Duodenal mucosa (tissue), 2 donors: ENCODE results near the gene MCM3AP.

Experiments
- H3K27ac ChIP-seq: one replicate; pipeline ENCODE4 v1.7.0; 2013; ENCODE audit warnings: low read depth, low read length
- H3K27me3 ChIP-seq, 2 donors: one replicate each; pipeline ENCODE4 v1.7.0; 2013; ENCODE audit warnings: low read length in 2 of 2, control low read depth in 1 of 2; ENCODE audit not compliant: insufficient read depth in 2 of 2, control insufficient read depth in 1 of 2
- H3K36me3 ChIP-seq, 2 donors: one replicate each; pipeline ENCODE4 v1.7.0; 2013; ENCODE audit warnings: low read length in 2 of 2, control low read depth in 1 of 2; ENCODE audit not compliant: insufficient read depth in 2 of 2, control insufficient read depth in 1 of 2
- H3K4me1 ChIP-seq, 2 donors: one replicate each; pipeline ENCODE4 v1.7.0; 2013; ENCODE audit warnings: low read length in 2 of 2, control low read depth in 1 of 2; ENCODE audit not compliant: insufficient read depth in 2 of 2, control insufficient read depth in 1 of 2
- H3K4me3 ChIP-seq, 2 donors: one replicate each; pipeline ENCODE4 v1.7.0; 2013; ENCODE audit warnings: low read length in 2 of 2, low read depth in 1 of 2
- H3K9ac ChIP-seq, 2 donors: one replicate each; pipeline ENCODE4 v1.7.0; 2013; ENCODE audit warnings: low read length in 2 of 2, low read depth in 1 of 2
- H3K9me3 ChIP-seq, 2 donors: one replicate each; pipeline ENCODE4 v1.7.0; 2013; ENCODE audit warnings: low read length in 2 of 2, control low read depth in 1 of 2; ENCODE audit not compliant: control insufficient read depth in 1 of 2

MCM3AP gene

DNA sequence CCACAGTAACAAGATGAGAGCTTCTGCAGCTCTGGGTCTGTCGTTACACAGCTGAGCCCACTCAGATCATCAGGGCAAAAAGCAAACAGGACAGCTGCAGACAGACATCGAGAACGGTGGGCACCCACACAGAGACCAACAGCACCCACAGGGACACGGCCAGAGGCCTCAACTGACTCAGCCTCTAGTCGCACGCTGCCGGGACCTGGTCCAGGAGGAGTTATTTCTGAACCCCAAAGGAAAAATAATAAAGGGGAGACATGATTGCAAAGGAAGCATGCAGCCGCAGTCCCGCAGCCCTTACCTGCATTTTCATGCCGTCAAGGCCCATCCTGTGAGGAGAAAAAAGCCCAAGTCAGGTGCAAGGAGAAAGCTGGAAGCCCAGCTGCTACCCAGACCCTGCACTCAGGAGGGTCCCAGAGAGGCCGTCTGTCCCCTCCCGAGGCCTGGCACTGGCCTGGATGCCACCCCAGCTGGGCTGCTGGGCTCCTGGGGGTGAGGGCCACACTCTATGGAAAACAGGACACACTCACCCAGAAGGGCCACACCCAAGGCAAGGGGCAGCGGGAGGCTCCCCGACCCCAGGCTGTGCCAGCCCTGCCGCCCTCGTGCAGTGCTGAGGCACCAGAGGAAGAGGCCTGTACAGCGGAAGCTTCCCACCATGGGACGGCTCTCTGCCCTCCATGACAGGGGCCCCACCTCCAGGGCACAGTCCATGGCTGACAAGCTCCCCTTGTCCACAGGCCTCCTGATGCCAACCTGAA lies 72.5 kb downstream of the MCM3AP start:
- H3K27me3 ChIP-seq, result no peaks in the 10 kb centered on the region
- no peaks in the 10 kb centered on the region for H3K4me1 ChIP-seq
- H3K9ac ChIP-seq, result no peak overlapping the region
- no peak overlapping the region for H3K27ac ChIP-seq
- H3K9me3 ChIP-seq, result no peaks in the 10 kb centered on the region
- H3K4me3 ChIP-seq, result no peak overlapping the region
- peaks cover 3 to 63% of the 10 kb centered on the region in 2 donors for H3K36me3 ChIP-seq

DNA sequence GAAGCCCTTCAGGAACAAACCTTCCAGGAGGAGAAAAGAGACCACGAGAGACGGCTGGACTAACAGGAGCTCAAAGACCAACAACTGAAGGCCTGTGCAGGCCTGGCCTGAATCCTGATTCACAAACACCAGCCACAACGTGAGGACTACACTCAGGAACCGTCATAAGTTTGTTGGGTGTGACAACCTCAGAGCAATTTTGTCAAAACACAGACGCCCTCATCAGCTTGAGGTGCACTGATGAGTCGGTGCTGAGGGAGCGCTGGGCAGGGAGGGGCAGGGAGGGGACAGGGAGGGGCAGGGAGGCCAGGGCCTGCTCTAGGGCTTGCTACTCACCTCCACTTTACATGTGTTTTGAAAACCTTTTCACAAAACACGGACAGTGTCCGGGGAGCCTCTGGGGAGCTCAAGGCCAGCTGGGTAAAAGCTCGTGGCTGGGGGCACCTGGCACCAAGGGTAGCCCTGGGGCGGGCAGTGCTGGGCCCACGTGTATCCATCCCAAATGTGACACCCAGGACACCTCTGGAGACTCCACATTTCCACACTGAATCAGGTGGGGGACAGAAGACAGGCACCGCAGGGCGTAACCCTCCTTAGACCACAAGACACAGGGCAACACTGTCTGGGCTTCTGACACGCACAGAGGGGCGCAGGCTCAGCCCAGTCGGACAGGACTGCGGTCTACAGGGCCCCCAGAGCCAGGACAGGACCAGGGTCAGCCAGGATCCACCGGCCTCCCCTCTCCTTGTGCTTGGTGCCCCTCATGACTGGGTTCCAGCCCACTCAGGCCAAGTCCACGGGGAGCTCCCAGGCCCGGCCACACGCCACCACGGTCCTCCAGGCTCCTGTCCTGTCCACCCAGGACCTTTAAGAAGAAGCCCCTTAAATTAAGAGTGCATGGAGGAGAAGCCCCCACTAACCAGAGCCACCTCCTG lies 73.4 kb downstream of the MCM3AP start:
- H3K27ac ChIP-seq, result no peak overlapping the region

DNA sequence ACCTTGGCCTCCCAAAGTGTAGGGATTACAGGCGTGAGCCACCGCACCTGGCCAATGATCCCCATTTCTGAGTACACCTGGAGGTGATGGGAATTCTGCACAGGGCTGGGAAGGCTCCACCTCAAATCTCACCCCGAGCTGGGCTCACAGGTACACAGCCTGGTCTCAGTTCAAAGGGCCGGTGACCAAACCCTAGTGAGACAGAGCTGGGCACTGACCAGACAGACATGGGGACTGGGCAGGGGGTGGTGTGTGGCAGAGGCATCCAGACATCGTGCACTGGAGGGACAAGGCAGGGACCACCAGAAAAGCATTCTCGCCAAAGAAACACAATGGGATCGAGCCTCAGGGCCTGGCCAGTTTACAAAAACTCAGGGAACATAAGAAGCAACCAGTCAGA lies 74.0 kb downstream of the MCM3AP start:
- Histone ChIP-seq H3K27ac (no peak overlapping the region), H3K4me3 (no peak overlapping the region), H3K36me3 (peaks cover 3 to 76% of the 10 kb centered on the region in 2 donors), H3K27me3 (no peaks in the 10 kb centered on the region), H3K9ac (no peak overlapping the region), H3K4me1 (no peaks in the 10 kb centered on the region), H3K9me3 (no peaks in the 10 kb centered on the region)

More for the DNA sequence above, 73.4 kb downstream of the MCM3AP start:
- Histone ChIP-seq H3K4me1 (no peaks in the 10 kb centered on the region), H3K9me3 (no peaks in the 10 kb centered on the region), H3K4me3 (no peak overlapping the region), H3K27me3 (no peaks in the 10 kb centered on the region), H3K36me3 (peaks cover 3 to 71% of the 10 kb centered on the region in 2 donors), H3K9ac (no peak overlapping the region)

DNA sequence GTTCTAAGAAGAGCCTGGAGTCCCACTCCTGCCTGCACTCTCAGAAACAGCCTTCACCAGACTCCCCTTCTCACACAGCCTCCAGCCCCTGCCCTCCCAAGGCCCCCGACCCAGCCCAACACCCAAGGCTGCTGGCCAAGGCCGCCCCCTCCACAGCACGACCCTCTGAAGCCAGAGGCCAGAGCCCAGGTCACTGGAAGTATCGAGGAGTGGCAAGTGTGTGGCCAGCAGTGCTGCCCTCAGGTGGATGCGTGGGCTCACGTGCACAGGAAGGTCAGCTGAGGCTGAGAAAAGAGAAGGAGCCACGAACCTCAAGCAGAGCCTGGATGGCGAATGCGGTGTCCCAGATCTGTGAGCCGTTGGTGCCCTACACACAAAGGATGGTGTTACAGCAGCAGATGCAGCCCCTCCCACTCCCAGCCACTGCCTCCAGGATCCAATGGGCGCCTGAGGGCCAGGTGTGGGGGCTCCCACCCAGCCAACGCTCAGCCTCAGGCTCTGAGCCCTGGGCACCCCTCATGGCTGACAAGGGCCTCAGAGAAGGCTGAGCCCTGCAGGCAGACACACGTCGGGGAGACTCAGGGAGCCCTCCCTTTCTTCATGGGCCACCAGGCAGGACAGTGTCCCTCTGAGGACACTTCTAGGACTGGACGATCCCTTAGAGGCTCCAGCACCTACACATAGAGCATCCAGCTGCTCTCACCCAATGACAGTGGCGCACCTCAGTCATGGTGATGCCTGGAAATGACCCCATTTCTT lies 74.9 kb downstream of the MCM3AP start:
- Histone ChIP-seq H3K36me3 (peaks cover 7 to 77% of the 10 kb centered on the region in 2 donors), H3K9me3 (no peaks in the 10 kb centered on the region), H3K4me1 (no peaks in the 10 kb centered on the region), H3K27ac (no peak overlapping the region), H3K4me3 (no peak overlapping the region), H3K27me3 (no peaks in the 10 kb centered on the region), H3K9ac (no peak overlapping the region)

DNA sequence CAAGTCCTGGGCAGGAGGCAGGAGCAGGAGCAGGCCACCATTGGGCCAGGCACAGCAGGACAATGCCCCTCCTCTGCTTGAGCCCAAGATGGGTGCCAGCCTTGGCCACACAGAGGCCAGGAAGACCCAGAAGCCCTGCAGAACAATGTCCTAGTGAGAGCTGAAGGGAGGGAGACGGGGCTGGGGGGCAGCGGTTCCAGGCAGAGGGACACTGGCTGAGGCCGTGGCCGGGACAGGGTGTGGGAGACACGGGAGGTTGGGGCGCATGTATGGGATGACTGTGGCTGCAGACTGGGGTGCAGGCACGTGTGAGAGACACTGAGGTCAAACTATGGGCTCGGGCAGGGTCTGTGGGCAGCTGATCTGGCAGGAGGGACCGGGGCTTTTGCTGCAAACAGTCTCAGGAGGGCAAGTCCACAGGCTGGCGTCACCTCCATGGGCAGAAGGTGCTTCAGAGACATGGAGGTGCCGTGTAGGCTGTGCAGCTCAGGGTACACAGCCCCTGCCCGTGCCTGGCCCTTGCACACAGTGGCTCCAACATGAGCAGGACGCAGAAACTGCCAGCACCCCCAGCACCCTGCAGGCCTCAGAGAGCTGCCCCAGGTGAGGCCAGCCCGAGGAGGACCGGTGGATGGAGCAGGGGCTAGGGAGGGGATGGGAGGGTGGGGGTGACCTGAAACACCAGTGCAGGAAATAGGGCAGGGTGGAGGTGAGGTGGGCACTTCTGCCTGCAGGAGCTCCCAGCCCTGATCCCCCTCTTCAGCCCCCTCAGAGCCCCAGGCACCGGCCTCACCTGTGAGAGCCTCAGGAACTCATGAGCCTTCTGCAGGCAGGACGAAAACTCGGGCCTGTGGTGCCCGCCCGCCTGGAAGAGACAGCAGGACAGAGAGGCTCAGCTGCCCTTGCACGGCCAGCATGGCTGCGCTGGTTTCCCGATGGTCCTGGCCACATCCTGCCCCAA lies 76.4 kb downstream of the MCM3AP start:
- H3K9ac ChIP-seq, result no peak overlapping the region
- H3K4me3 ChIP-seq, result no peak overlapping the region
- H3K36me3 ChIP-seq, result peaks cover 12 to 74% of the 10 kb centered on the region in 2 donors
- H3K27me3 ChIP-seq, result no peaks in the 10 kb centered on the region
- H3K27ac ChIP-seq, result no peak overlapping the region
- H3K4me1 ChIP-seq, result no peaks in the 10 kb centered on the region
- H3K9me3 ChIP-seq, result no peaks in the 10 kb centered on the region

DNA sequence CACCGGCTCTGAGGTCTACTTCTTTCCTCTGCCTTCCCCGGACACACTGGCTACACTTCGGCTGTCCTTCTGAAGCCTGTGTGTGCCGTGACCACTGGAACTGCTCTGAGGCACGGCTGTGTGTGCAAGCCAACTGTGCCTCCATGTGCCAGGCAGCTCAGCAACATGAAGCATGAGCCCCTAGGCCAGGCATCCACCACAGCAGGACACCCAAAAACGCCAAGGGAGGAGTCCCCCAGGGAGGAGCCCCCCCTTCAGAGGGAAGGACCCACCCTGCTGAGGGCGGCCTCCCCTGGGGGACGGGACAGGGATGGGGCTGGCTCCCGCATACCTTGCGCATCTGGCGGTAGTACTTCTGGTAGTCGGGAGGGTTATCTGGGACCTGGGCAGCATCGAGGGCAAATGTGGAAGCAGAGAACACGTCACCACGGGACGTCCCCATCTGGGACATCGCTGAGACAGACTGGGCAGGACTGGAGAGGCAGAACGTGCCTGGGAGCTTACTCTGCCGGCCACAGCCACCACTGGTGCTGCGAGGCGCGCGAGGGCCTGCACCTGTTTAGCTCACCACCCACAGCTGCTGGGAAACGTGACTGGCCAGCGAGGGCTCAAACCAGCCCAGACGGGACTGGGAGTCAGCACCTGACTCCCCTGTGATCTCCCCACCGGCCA lies 77.4 kb downstream of the MCM3AP start:
- no peak overlapping the region for H3K27ac ChIP-seq
- no peak overlapping the region for H3K4me3 ChIP-seq
- H3K36me3 ChIP-seq, result peaks cover 9 to 75% of the 10 kb centered on the region in 2 donors
- no peak overlapping the region for H3K9ac ChIP-seq
- H3K4me1 ChIP-seq, result no peaks in the 10 kb centered on the region
- no peaks in the 10 kb centered on the region for H3K9me3 ChIP-seq
- H3K27me3 ChIP-seq, result no peaks in the 10 kb centered on the region

- H3K27me3 ChIP-seq, result no peaks in the 10 kb centered on the region
- H3K27ac ChIP-seq, result no peak overlapping the region
- no peaks in the 10 kb centered on the region for H3K9me3 ChIP-seq
- no peak overlapping the region for H3K4me3 ChIP-seq
- peaks cover 9 to 77% of the 10 kb centered on the region in 2 donors for H3K36me3 ChIP-seq
- H3K4me1 ChIP-seq, result no peaks in the 10 kb centered on the region
- H3K9ac ChIP-seq, result no peak overlapping the region
Measured at GRCh38 chr21:46207006-46207919, 78.1 kb downstream of the MCM3AP start.

DNA sequence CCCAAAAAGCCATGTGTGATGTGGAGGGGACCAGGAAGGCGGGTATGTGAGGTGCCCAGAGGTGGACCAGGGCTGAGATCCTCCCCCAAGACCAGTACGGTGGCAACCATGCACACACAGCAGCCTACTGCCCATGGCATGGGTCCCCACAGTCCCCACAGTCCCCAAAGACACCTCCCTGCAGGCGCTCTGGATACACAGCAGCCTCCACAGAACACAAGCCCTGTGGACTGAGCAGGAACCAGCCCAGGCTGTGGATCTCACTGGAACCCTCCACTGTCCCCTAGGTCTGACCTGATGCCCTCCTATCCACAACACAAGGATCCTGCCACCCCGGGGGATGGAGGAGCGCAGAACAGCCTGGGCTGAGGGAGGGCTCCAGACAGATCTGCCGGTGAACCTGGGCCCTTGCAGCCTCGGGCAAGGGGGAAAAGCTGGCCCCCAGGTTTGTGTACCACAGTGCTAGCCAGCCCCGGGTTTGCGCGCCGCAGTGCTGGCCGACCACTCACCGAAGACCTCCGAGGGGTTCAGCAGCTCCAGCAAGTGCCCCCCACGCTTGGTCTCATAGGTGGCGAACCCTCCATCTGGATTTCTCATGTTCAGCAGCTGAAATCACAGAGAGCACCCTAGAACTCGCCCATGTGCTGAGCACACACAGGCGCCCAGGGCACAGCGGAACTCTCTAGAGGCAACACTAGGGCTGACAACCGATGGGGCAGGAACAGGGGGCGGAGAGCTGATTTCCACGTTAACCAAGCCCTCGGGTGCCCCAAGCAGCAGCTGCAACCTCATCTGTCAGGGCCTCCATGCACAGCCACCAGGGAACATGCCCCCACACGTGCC lies 79.0 kb downstream of the MCM3AP start:
- H3K4me3 ChIP-seq, result no peak overlapping the region
- no peaks in the 10 kb centered on the region for H3K9me3 ChIP-seq
- no peak overlapping the region for H3K9ac ChIP-seq
- H3K27ac ChIP-seq, result no peak overlapping the region
- no peaks in the 10 kb centered on the region for H3K27me3 ChIP-seq
- H3K36me3 ChIP-seq, result peaks cover 9 to 73% of the 10 kb centered on the region in 2 donors
- H3K4me1 ChIP-seq, result no peaks in the 10 kb centered on the region
